IPS-18a (cell line): ENCODE results near the gene VDR.

Source experiments
- H3K27ac ChIP-seq: one replicate; pipeline ENCODE4 v1.5.1; 2013; ENCODE audit warnings: low read length
- H3K27me3 ChIP-seq: one replicate; pipeline ENCODE4 v1.6.1; 2013; ENCODE audit warnings: mild to moderate bottlenecking, low read length; ENCODE audit not compliant: control insufficient read depth, insufficient read depth
- H3K36me3 ChIP-seq: one replicate; pipeline ENCODE4 v1.6.1; 2013; ENCODE audit warnings: low read depth, low read length; ENCODE audit not compliant: control insufficient read depth
- H3K4me1 ChIP-seq: one replicate; pipeline ENCODE4 v1.6.1; 2013; ENCODE audit warnings: low read depth, low read length; ENCODE audit not compliant: control insufficient read depth
- H3K4me3 ChIP-seq: one replicate; pipeline ENCODE4 v1.5.1; 2013; ENCODE audit warnings: low read length
- H3K9ac ChIP-seq: one replicate; pipeline ENCODE4 v1.6.1; 2013; ENCODE audit warnings: mild to moderate bottlenecking, low read length, moderate library complexity
- H3K9me3 ChIP-seq: one replicate; pipeline ENCODE4 v1.6.1; 2013; ENCODE audit warnings: low read depth, low read length; ENCODE audit not compliant: control insufficient read depth

Gene VDR

GRCh38 chr12:47942614-47943225, 37.9 kb upstream of the VDR start:
- H3K27ac ChIP-seq = no peak overlapping the region
- H3K4me3 ChIP-seq = no peak overlapping the region
- H3K36me3 ChIP-seq = no peaks in the 10 kb centered on the region
- H3K27me3 ChIP-seq = peaks cover 19% of the 10 kb centered on the region
- H3K9me3 ChIP-seq = no peaks in the 10 kb centered on the region
- peaks cover 5% of the 10 kb centered on the region for H3K4me1 ChIP-seq
- no peak overlapping the region for H3K9ac ChIP-seq

DNA sequence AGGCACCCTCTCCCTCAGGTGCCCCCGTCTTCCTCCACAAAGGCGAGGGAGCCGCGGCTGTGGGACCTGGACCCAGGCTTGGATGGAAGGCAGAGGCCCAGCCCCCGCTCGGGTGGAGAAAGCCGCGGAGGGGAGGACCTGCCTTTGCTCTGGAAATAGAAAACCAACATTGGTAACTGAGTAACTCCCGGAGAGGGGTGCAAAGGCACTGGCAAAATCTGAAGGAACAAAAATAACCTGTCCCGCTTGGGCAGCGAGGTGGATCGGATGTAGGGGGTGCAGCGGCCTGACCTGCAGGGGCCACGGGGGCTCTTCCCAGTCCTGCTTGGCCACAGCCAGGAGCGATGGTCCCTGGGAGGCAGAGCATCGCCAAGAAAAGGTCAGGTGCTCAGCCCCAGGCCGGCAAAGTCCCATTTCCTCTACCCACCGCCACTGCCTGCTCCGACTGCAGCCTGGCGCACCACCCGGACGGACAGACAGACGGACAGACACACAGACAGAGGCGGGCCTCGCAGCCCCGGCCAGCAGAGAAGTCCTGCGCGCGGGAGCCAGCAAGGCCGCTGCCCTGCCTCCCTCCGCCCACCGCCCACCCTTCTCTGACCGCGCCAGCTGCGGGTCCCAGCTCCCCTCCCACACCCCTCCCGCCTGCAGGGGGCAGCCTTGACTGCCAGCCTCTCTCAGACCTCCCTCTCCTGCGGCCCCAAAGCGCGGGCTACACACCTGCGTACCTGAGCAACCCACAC, 37.2 kb upstream of the VDR start:
- Histone ChIP-seq H3K27ac (no peak overlapping the region), H3K9me3 (no peaks in the 10 kb centered on the region), H3K36me3 (no peaks in the 10 kb centered on the region), H3K4me3 (no peak overlapping the region), H3K9ac (no peak overlapping the region), H3K4me1 (peaks cover 5% of the 10 kb centered on the region), H3K27me3 (peaks cover 19% of the 10 kb centered on the region)

- no peak overlapping the region for H3K4me3 ChIP-seq
- peaks cover 19% of the 10 kb centered on the region for H3K27me3 ChIP-seq
- H3K27ac ChIP-seq = no peak overlapping the region
- H3K36me3 ChIP-seq = no peaks in the 10 kb centered on the region
- H3K4me1 ChIP-seq = peaks cover 5% of the 10 kb centered on the region
- H3K9ac ChIP-seq = no peak overlapping the region
- H3K9me3 ChIP-seq = no peaks in the 10 kb centered on the region
Observed at GRCh38 chr12:47941475-47941780, 36.6 kb upstream of the VDR start.

DNA sequence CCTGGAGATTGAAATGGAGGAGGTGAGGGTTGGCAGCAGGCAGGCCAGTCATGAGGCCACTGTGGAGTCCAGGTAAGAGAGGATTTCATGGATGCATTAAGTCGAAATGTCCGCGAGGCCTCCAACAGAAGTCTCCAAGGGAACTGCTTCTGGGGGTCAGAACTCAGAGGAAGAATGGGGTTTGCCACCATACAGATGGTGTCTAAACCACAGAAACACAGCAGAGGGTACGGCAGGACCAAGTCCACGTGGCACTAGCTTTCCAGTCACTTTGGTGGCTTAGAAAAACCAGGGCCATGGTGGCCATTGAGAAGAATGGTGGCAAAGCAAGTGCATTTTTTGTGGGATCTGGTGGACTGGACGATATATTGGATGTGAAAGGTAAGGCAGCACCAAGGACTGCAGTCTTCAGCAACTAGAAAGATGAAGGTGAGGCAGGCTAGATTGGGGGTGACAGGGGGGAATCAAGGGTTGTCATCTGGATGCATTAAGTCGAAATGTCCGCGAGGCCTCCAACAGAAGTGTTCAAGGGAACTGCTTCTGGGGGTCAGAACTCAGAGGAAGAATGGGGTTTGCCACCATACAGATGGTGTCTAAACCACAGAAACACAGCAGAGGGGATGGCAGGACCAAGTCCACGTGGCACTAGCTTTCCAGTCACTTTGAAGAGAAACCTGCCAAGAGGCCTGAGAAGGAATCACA, 36.1 kb upstream of the VDR start:
- Histone ChIP-seq H3K36me3 (no peaks in the 10 kb centered on the region), H3K27me3 (peaks cover 19% of the 10 kb centered on the region), H3K9ac (no peak overlapping the region), H3K4me3 (no peak overlapping the region), H3K4me1 (peaks cover 5% of the 10 kb centered on the region), H3K27ac (no peak overlapping the region), H3K9me3 (no peaks in the 10 kb centered on the region)

DNA sequence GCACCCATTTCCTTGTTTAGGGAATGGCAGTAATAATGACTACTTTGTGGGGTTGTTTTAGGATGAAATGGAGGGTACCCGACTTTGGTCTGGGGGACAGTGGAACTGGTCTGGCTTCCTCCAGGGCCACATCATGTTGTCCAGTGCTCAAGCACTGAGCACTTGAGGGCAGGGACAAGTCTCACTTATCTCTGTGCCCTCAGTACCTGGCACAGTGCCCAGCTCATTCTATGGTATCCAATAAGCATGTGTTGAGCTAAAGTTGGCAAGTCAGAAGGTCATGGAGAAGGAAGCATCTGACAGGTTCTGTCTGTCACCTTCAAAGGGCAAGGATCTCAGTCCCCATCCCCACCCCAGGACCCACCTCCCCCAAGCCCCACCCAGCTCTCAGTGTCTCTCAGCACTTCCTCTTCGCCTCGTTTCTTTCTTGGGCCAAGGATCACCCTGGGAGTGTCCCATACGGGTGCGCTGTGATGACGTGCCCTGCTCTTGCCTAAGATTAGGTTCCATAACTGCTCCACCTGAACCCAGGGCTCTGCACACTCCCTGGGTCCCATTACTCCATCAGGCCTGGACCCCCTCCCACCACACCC, 34.3 kb upstream of the VDR start:
- H3K36me3 ChIP-seq = no peaks in the 10 kb centered on the region
- H3K27me3 ChIP-seq = peaks cover 19% of the 10 kb centered on the region
- no peak overlapping the region for H3K9ac ChIP-seq
- H3K9me3 ChIP-seq = no peaks in the 10 kb centered on the region
- no peak overlapping the region for H3K4me3 ChIP-seq
- H3K27ac ChIP-seq = no peak overlapping the region
- H3K4me1 ChIP-seq = peaks cover 5% of the 10 kb centered on the region

DNA sequence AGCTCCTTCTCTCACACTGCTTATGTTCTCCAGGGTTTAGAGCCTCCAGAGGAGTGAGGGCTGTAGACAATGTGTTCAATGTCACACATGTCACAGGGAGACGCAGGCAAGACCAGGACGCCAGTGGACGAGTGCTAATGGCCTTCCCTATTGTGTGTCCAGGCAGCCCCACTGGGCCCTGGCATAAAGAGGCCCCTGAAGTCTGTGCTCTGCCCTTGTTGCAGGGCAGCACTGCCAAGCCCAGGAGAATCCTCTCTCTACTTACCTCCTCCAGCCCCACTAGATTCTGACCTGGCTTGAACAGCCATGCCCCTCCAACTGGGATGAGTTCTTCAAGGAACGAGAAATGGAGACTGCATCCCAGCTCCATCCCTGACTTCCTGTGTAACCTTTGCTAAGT, 33.8 kb upstream of the VDR start:
- Histone ChIP-seq H3K4me1 (peaks cover 5% of the 10 kb centered on the region), H3K9ac (no peak overlapping the region), H3K27me3 (peaks cover 19% of the 10 kb centered on the region), H3K9me3 (no peaks in the 10 kb centered on the region), H3K4me3 (no peak overlapping the region), H3K36me3 (no peaks in the 10 kb centered on the region), H3K27ac (no peak overlapping the region)

GRCh38 chr12:47938093-47938492, 33.3 kb upstream of the VDR start:
- peaks cover 5% of the 10 kb centered on the region for H3K4me1 ChIP-seq
- no peaks in the 10 kb centered on the region for H3K36me3 ChIP-seq
- H3K27ac ChIP-seq = no peak overlapping the region
- no peak overlapping the region for H3K4me3 ChIP-seq
- H3K9me3 ChIP-seq = no peaks in the 10 kb centered on the region
- no peak overlapping the region for H3K9ac ChIP-seq
- peaks cover 19% of the 10 kb centered on the region for H3K27me3 ChIP-seq

GRCh38 chr12:47935184-47935583, 30.4 kb upstream of the VDR start:
- Histone ChIP-seq H3K27ac (no peak overlapping the region), H3K9ac (no peak overlapping the region), H3K4me3 (no peak overlapping the region), H3K27me3 (peaks cover 4% of the 10 kb centered on the region), H3K9me3 (no peaks in the 10 kb centered on the region), H3K36me3 (no peaks in the 10 kb centered on the region), H3K4me1 (no peaks in the 10 kb centered on the region)

DNA sequence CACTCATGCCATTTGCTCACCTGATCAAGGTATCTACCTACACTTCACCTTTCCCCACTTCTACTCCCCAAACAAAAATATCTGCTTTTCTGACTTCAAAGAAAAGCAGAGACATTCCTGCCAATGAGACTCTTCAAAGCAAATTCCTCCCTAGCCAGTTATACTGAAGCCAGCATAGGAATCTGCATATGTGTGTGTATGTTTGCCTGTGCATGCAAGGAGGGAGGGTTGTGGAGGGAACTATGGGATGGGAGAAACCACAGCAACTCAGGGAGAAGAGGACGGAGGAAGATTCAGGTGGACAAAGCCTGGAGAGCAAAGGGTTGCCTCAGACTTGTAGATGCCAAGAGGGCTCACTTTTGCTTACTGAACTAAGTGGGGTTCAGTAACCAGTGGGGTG, 26.4 kb upstream of the VDR start:
- Histone ChIP-seq H3K9ac (no peak overlapping the region), H3K27ac (no peak overlapping the region), H3K36me3 (no peaks in the 10 kb centered on the region), H3K4me1 (no peaks in the 10 kb centered on the region), H3K4me3 (no peak overlapping the region), H3K27me3 (no peaks in the 10 kb centered on the region), H3K9me3 (no peaks in the 10 kb centered on the region)

GRCh38 chr12:47930634-47931033, 25.8 kb upstream of the VDR start:
- no peak overlapping the region for H3K4me3 ChIP-seq
- H3K27ac ChIP-seq = no peak overlapping the region
- no peaks in the 10 kb centered on the region for H3K9me3 ChIP-seq
- no peaks in the 10 kb centered on the region for H3K4me1 ChIP-seq
- H3K27me3 ChIP-seq = no peaks in the 10 kb centered on the region
- H3K36me3 ChIP-seq = no peaks in the 10 kb centered on the region
- no peak overlapping the region for H3K9ac ChIP-seq

DNA sequence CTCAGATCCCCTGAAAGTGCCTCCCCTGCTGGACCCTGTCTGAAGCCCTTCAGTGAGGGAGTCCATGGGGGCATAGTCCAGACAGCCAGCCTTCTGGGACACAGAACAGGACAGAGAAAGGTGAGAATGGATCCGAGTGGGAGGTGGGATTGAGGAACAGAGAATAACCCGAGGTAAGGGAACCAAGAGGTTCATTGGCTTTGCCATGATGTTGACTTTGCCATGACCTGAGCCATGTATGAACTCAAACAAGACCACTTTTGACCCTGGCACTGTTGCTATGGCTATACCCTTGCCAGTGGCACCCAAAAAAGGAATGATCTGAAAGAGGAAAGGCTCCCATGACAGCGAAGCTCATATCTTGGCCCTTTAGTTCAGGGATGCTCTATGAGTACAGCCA, 22.6 kb upstream of the VDR start:
- Histone ChIP-seq H3K27ac (no peak overlapping the region), H3K9me3 (no peaks in the 10 kb centered on the region), H3K9ac (no peak overlapping the region), H3K4me1 (no peaks in the 10 kb centered on the region), H3K27me3 (no peaks in the 10 kb centered on the region), H3K4me3 (no peak overlapping the region), H3K36me3 (no peaks in the 10 kb centered on the region)
